Keratinocyte (primary cell): ENCODE data around the gene MIXL1.
"Not testable (repeated sequence)": the region's sequence is repeated elsewhere in the genome, so short reads cannot be mapped to it uniquely, and the experiment has no call there.

Experiments
- EZH2 ChIP-seq: IDR thresholded peaks from one replicate; pipeline ENCODE4 v1.6.1; 2012; ENCODE audit warnings: inconsistent platforms, mild to moderate bottlenecking, low read length, moderate library complexity
- TF ChIP-seq, protein P1 (sequence below), 3 experiments: IDR thresholded peaks in 1 of 3; conservative IDR thresholded peaks in 1 of 3; optimal IDR thresholded peaks in 1 of 3; 2 replicates in 2 of 3; 3 replicates in 1 of 3; pipeline versions ENCODE3 to v1.5.1; 2011; ENCODE audit warnings: low read length in 3 of 3, mild to moderate bottlenecking in 3 of 3, moderate library complexity in 2 of 3, control low read depth in 1 of 3, inconsistent platforms in 1 of 3; ENCODE audit not compliant: insufficient read depth in 2 of 3; ENCODE audit errors: extremely low read depth in 1 of 3

DNA sequence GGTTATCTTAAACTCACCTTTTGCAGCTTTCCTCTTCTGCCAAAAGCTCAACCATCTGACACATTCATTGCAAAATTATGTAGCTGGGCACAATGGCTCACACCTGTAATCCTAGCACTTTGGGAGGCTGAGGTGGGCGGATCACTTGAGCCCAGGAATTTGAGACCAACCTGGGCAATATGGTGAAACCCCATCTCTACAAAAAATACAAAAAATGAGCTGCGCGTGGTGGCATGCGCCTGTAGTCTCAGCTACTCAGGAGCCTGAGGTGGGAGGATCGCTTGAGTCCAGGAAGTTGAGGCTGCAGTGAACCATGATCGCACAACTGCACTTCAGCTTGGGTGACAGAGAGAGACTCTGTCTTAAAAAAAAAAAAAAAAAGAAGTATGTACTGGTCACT lies 20.8 kb upstream of the MIXL1 start:
- TF ChIP-seq, protein P1, sequence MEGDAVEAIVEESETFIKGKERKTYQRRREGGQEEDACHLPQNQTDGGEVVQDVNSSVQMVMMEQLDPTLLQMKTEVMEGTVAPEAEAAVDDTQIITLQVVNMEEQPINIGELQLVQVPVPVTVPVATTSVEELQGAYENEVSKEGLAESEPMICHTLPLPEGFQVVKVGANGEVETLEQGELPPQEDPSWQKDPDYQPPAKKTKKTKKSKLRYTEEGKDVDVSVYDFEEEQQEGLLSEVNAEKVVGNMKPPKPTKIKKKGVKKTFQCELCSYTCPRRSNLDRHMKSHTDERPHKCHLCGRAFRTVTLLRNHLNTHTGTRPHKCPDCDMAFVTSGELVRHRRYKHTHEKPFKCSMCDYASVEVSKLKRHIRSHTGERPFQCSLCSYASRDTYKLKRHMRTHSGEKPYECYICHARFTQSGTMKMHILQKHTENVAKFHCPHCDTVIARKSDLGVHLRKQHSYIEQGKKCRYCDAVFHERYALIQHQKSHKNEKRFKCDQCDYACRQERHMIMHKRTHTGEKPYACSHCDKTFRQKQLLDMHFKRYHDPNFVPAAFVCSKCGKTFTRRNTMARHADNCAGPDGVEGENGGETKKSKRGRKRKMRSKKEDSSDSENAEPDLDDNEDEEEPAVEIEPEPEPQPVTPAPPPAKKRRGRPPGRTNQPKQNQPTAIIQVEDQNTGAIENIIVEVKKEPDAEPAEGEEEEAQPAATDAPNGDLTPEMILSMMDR (optimal IDR thresholded peaks at IDR 0.05 in 1 of 3, IDR thresholded peaks at IDR 0.05 in 1 of 3, conservative IDR thresholded peaks at IDR 0.05 in 1 of 3; ENCODE audit: extremely low read depth in 1 of 3, insufficient read depth in 2 of 3, low read length in 3 of 3), result not testable (repeated sequence)
- TF ChIP-seq EZH2, result not testable (repeated sequence)
